ENCODE data around the gene C11orf42.

DNA sequence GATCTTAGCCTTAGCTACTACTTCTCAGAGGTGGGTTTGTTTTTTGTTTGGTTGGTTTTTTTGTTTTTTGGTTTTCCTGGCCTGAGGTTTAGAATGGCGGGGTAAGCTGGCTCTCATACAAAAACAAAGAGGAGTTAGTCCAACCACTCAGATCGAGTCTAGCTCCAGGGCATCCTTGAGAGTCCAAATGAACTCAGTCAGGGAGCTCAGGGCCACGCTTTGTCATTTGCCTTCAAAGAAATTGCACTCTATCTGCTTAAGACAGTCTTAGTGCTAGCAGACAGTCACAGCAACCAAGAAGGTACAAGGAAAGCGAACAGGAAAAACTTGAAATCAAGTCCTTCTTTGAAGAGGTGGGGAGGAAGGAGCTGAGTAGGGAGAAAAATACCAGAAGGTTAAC lies 11.1 kb downstream of the C11orf42 start:
- no peak for TF ChIP-seq POLR2A (IDR thresholded peaks at IDR 0.05)
- no peak for TF ChIP-seq CTCF (IDR thresholded peaks at IDR 0.05)
